Progenitor cell of endocrine pancreas (in vitro differentiated cells): Measurements from ENCODE around the gene OSGIN1. TPM values are rescaled to one million over a fixed set of nuclear protein-coding genes. Genes with fewer than 3 reads are reported as not detected.

ENCODE experiments used
- DNase-seq: peaks from one replicate; pipeline ENCODE4 v3.0.0; 2021; ENCODE audit warnings: low spot score; ENCODE audit not compliant: unreplicated experiment
- H3K27ac Mint-ChIP-seq: 2 replicates; pipeline ENCODE4 v1.8.0; 2021; ENCODE audit warnings: mild to moderate bottlenecking, moderate library complexity, mixed read lengths
- H3K27me3 Mint-ChIP-seq: 2 replicates; pipeline ENCODE4 v1.8.0; 2021; ENCODE audit warnings: mixed read lengths
- H3K36me3 Mint-ChIP-seq: 2 replicates; pipeline ENCODE4 v1.8.0; 2022; ENCODE audit warnings: mixed read lengths; ENCODE audit not compliant: insufficient read depth
- H3K4me1 Mint-ChIP-seq: 2 replicates; pipeline ENCODE4 v1.8.0; 2021; ENCODE audit warnings: low read depth, mixed read lengths
- H3K4me3 Mint-ChIP-seq: 2 replicates; pipeline ENCODE4 v1.8.0; 2021; ENCODE audit warnings: low read depth, mild to moderate bottlenecking, moderate library complexity, mixed read lengths
- H3K9me3 Mint-ChIP-seq: 2 replicates; pipeline ENCODE4 v1.8.0; 2021; ENCODE audit warnings: low read depth, mixed read lengths
- total RNA-seq: library from RNA; stranded (reverse); gene quantifications from 2 replicates; pipeline ENCODE4 v1.2.1, GENCODE V29; 2021
- TF ChIP-seq, protein P1 (sequence below): fragments of 200-600 bp; sonication (generic); IDR thresholded peaks from one replicate; pipeline ENCODE4 v1.5.0; 2021; ENCODE audit warnings: antibody characterized with exemption, mild to moderate bottlenecking; ENCODE audit not compliant: unreplicated experiment

OSGIN1 gene
- total RNA-seq, 1 donor from 2014 or later = 2.7 TPM

DNA sequence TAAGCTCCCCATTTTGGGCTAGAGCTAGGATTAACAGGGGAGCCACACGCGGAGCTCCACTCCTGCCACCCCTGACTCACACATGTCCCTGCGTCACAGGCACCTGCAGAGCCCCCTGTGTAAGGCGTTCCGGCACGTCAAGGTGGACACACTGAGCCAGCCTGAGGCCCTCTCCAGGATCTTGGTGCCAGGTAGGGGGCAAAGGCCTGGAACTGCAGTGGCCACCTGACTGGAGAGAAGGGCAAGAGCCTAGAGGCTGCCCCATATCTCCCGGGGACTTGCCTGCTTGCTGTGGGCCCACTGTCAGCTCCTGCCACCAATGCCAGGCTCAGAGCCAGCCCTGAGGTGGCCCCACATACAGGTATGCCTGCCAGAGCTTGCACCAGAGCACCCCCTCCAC, 48.7 kb downstream of the OSGIN1 start:
- Mint-ChIP-seq H3K4me1 (no peaks in the 10 kb centered on the region), H3K27me3 (peaks cover 16% of the 10 kb centered on the region), H3K27ac (no peak overlapping the region), H3K36me3 (no peaks in the 10 kb centered on the region), H3K9me3 (no peaks in the 10 kb centered on the region), H3K4me3 (no peak overlapping the region)
- TF ChIP-seq, protein P1, sequence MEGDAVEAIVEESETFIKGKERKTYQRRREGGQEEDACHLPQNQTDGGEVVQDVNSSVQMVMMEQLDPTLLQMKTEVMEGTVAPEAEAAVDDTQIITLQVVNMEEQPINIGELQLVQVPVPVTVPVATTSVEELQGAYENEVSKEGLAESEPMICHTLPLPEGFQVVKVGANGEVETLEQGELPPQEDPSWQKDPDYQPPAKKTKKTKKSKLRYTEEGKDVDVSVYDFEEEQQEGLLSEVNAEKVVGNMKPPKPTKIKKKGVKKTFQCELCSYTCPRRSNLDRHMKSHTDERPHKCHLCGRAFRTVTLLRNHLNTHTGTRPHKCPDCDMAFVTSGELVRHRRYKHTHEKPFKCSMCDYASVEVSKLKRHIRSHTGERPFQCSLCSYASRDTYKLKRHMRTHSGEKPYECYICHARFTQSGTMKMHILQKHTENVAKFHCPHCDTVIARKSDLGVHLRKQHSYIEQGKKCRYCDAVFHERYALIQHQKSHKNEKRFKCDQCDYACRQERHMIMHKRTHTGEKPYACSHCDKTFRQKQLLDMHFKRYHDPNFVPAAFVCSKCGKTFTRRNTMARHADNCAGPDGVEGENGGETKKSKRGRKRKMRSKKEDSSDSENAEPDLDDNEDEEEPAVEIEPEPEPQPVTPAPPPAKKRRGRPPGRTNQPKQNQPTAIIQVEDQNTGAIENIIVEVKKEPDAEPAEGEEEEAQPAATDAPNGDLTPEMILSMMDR = no peak
- no peak for DNase-seq

DNA sequence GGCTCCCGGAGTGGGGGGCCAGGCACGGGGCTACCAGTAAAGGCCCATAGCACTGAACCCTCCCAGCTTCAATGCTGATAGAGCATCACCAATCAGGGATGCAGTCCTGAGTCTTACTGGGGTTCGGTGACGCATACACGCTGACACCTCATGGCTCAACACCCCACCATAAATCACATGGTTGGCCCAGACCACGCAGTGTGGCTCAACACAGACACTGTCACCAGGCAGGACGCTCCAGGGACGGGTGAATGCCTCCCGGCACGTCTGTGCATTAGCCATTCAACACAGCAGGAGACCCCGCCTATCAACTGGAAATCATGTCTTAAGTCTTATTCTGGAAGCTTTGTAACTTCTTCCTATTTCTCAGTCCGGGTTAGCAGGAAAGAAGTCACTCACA, 50.0 kb downstream of the OSGIN1 start:
- no peak for DNase-seq
- Mint-ChIP-seq H3K4me1 (no peaks in the 10 kb centered on the region), H3K4me3 (no peak overlapping the region), H3K27ac (no peak overlapping the region), H3K27me3 (peaks cover 16% of the 10 kb centered on the region), H3K9me3 (no peaks in the 10 kb centered on the region), H3K36me3 (no peaks in the 10 kb centered on the region)
- TF ChIP-seq, protein P1 = no peak

DNA sequence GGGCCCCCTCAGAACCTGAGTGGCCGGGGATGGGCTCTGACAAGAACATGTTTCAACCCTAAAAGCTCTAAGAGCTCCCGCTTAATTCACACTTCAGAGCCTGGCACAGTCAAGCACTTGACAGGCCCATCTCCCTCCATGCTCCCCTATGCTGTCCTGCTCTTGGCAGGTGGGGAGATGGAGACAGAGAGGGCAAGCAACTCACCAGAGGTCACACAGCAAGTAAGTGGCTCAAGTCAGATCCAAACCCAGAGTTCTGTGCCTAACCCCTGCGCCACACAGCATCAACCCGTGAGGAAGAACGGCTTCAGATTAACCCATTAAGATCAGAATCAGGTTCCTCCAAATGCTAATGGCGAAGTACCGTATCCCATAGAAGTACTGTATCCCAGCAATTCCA, 51.4 kb downstream of the OSGIN1 start:
- H3K27me3 Mint-ChIP-seq = peaks cover 16% of the 10 kb centered on the region
- no peaks in the 10 kb centered on the region for H3K4me1 Mint-ChIP-seq

DNA sequence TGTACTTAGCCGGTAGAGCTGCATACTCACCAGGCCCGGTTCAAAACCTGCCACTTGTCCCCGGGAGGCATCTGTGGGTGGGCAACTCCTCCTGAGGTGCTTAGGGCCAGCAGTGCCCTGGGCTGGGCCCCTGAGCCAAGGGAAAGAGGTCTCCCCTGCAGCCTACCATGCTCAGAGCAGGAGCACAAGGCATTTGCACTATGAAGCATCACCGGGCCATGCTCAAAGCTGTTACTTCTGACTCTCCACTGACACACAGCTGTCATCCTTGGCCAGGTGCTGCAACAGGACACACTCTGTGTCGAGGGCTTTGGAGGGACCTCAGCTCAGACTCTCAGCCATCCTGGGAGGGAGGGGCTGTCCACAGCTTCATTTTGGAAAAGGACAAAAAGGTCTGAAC, 52.4 kb downstream of the OSGIN1 start:
- H3K4me3 Mint-ChIP-seq = no peak overlapping the region
- DNase-seq = no peak
- H3K36me3 Mint-ChIP-seq = no peaks in the 10 kb centered on the region
- no peak overlapping the region for H3K27ac Mint-ChIP-seq
- H3K27me3 Mint-ChIP-seq = peaks cover 16% of the 10 kb centered on the region
- H3K4me1 Mint-ChIP-seq = no peaks in the 10 kb centered on the region
- no peaks in the 10 kb centered on the region for H3K9me3 Mint-ChIP-seq
- TF ChIP-seq, protein P1 = no peak

More for the DNA sequence above, 51.4 kb downstream of the OSGIN1 start:
- Mint-ChIP-seq H3K4me3 (no peak overlapping the region), H3K9me3 (no peaks in the 10 kb centered on the region), H3K36me3 (no peaks in the 10 kb centered on the region), H3K27ac (no peak overlapping the region)
- no peak for DNase-seq
- TF ChIP-seq, protein P1 = no peak

DNA sequence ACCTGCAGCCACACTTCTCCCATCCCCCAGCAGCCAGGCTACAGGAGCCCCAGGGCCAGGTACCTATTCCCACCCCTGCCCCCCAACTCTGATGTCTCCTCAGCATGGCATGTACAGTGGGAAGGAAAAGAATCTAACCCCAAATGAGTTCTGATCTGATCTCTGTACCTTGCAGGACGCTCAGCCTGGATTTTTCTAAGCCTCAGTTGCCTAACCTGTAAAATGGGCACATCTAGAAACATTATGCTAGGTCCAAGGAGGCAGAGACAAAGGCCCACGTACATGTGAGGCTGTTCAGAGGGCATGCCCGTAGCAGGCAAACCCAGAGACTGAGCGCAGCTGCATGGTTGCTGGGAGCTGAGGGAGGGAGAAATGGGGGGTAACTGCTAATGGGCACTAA, 54.5 kb downstream of the OSGIN1 start:
- Mint-ChIP-seq H3K27me3 (peaks cover 19% of the 10 kb centered on the region), H3K4me1 (no peaks in the 10 kb centered on the region), H3K9me3 (no peaks in the 10 kb centered on the region), H3K27ac (no peak overlapping the region), H3K36me3 (no peaks in the 10 kb centered on the region), H3K4me3 (no peak overlapping the region)
- TF ChIP-seq, protein P1 = no peak
- DNase-seq = no peak

DNA sequence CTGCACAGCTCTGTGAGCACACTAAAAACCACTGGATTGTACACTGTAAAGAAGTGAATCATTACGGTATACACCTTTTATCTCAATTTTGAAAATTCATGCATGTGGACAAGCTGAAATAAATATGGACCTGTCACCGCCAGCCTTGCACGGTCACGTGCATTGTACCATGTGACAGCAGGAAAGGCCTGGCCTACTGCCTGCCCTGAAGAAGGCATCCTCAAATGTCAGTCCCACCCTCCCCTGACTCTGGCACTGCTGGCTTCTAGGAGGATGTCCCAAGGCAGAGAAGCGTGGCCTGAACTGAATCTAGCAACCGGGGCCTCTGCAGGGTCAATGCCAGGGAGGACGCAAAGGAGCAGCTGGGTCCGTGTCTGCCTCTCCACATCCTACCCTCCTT, 54.9 kb downstream of the OSGIN1 start:
- no peaks in the 10 kb centered on the region for H3K36me3 Mint-ChIP-seq
- DNase-seq = no peak
- no peak overlapping the region for H3K4me3 Mint-ChIP-seq
- no peaks in the 10 kb centered on the region for H3K9me3 Mint-ChIP-seq
- no peaks in the 10 kb centered on the region for H3K4me1 Mint-ChIP-seq
- H3K27ac Mint-ChIP-seq = no peak overlapping the region
- H3K27me3 Mint-ChIP-seq = peaks cover 19% of the 10 kb centered on the region
- TF ChIP-seq, protein P1 = no peak
